Epithelial cell of proximal tubule (primary cell): ENCODE results near the gene ARHGEF16. TPM values are rescaled to one million over a fixed set of nuclear protein-coding genes. Genes with fewer than 3 reads are reported as not detected.

ENCODE experiments used
- DNase-seq: peaks from one replicate; pipeline ENCODE4 v3.0.0-alpha.2; 2011; ENCODE audit warnings: low read depth
- H3K4me3 ChIP-seq: 2 replicates; pipeline ENCODE4 v1.5.1; 2011; ENCODE audit warnings: low read depth, mild to moderate bottlenecking, low read length
- total RNA-seq: library from RNA; depleted of rRNA; stranded (reverse); fragments of >200 nt; gene quantifications from 2 replicates; pipeline ENCODE4 v1.2.3, GENCODE V29; 2015
- TF ChIP-seq, protein P1 (sequence below): conservative IDR thresholded peaks from 2 replicates; pipeline ENCODE4 v1.5.1; 2012; ENCODE audit warnings: low read depth, mild to moderate bottlenecking, low read length

ARHGEF16 gene
- total RNA-seq, 1 donor from 2014 or later = 36.6 TPM

DNA sequence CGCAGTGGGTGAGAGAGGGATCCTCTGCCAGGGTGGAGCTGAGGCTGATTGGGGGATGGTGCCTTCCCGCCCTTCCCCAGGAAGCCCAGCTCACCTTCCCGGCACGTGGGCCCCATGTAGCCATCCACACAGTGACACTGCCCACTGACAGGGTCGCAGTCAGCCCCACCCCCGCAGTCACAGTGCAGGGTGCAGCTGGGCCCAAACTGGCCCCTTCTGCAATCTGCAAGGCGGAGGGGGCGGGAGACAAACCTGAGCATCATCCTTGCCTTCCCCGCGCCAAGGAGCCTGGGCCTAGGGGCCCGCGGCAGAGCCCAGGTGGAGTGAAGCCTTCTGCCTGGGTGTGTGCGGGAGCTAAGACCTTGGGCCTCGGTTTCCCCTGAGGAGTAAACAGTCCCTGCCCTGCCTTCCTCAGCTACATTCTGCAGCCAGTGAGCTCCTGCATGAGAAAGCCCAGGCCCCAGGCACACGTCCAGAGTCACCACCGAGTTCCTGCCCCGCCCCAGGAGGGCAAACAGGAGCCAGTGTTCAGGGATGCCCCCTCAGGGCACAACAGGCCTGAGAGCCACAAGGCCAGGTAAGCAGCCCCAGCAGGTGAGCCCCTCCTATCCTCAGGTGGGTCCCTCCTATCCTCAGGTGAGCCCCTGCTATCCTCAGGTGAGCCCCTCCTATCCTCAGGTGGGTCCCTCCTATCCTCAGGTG, 38.2 kb downstream of the ARHGEF16 start:
- TF ChIP-seq, protein P1, sequence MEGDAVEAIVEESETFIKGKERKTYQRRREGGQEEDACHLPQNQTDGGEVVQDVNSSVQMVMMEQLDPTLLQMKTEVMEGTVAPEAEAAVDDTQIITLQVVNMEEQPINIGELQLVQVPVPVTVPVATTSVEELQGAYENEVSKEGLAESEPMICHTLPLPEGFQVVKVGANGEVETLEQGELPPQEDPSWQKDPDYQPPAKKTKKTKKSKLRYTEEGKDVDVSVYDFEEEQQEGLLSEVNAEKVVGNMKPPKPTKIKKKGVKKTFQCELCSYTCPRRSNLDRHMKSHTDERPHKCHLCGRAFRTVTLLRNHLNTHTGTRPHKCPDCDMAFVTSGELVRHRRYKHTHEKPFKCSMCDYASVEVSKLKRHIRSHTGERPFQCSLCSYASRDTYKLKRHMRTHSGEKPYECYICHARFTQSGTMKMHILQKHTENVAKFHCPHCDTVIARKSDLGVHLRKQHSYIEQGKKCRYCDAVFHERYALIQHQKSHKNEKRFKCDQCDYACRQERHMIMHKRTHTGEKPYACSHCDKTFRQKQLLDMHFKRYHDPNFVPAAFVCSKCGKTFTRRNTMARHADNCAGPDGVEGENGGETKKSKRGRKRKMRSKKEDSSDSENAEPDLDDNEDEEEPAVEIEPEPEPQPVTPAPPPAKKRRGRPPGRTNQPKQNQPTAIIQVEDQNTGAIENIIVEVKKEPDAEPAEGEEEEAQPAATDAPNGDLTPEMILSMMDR = no peak
- no peak for DNase-seq
- H3K4me3 ChIP-seq = no peak overlapping the region

DNA sequence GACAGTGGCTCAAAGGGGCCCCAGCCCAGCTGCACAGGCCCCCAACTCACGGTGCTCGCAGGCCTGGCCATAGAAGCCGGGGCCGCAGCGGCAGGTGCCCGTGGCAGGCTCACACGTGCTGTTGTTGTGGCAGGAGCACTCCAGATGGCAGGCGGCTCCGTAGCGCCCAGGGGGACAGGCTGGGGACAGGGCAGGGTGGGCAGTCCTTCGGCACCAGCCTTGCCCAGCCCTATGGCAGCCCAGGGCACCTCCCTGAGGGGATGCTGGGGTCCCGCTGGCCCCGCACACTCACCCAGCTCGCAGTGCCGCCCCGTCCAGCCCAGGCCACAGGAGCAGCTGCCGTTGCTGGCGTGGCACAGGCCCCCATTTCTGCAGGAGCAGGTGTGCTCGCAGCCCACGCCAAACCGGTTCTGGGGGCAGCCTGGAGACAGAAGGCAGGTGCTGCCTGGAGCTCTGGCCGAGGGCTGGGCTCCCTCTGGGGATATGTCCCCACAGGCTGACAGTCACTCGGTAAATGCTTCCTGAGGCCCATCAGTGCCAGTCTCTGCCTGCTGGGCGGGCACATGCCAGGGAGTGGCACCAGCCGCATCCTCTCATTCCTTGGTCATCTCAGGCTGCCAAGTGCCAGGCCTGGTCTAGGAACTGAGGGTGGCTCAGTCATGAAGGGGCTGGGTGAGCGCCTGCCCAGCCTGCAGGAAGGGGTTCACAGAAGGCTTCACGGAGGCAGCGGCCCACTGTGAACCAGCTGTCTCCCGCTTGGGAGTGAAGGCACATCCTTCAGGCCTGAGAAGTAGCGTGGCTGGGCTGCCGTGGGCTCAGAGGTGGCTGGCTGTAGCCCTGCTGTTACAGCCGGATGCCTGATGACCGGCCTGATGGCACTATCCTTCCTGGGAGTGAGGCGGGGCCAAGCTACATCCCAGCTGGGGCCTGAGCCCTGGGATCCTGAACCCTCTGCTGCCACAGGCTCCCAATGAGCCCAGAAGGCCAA, 40.1 kb downstream of the ARHGEF16 start:
- H3K4me3 ChIP-seq = no peak overlapping the region
- no peak for DNase-seq
- TF ChIP-seq, protein P1 = no peak

DNA sequence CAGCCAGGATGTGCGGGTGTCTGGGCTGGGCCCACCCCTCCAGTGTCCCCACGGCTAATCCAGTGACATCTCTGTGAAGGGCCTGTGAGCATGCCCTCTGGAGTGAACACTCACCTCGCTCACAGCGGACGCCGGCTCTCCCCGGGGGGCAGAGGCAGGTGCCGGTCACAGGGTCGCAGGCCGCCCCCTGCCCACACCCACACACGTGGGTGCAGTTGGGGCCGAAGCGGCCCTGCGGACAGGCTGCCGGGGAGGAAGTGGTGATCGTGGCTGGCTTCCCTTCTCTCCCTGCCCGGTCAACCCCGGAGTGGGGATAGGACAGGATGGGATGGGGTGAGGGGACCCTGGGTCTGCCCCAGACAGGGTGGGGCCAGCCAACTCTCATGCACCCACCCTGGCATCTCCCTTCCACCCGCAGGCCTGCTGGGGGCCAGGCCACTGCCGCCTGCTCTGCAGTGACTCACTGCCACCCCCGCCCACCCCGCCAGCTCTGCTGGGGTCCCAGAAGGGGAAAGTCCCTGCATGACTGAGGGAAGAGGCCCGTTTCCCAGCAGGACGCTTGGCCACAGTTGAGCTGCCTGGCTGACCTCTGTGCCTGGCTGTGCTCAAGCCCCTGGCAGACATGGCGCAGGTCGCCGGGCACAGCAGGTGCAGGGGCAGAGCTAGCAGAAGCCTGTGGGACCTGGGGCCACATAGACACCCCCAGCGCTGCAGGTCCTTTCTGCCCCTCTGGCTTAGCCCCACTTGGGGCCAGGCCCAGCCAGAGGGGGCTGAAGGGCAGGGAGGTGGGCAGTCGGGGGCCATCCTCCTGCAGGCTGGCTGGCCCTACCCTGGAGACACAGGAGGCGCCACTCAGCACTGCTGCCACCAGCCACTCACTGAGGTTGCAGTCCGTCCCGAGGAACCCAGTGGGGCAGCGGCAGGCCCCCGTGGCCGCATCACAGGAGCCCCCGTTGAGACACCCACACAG, 41.6 kb downstream of the ARHGEF16 start:
- DNase-seq = no peak
- TF ChIP-seq, protein P1 = no peak

GRCh38 chr1:3496916-3497315, 42.5 kb downstream of the ARHGEF16 start:
- H3K4me3 ChIP-seq = no peak overlapping the region
- DNase-seq = no peak
- TF ChIP-seq, protein P1 = no peak

More for the DNA sequence above, 41.6 kb downstream of the ARHGEF16 start:
- no peak overlapping the region for H3K4me3 ChIP-seq

GRCh38 chr1:3497521-3497920, 43.1 kb downstream of the ARHGEF16 start:
- TF ChIP-seq, protein P1 = no peak
- DNase-seq = no peak
- H3K4me3 ChIP-seq = no peak overlapping the region

DNA sequence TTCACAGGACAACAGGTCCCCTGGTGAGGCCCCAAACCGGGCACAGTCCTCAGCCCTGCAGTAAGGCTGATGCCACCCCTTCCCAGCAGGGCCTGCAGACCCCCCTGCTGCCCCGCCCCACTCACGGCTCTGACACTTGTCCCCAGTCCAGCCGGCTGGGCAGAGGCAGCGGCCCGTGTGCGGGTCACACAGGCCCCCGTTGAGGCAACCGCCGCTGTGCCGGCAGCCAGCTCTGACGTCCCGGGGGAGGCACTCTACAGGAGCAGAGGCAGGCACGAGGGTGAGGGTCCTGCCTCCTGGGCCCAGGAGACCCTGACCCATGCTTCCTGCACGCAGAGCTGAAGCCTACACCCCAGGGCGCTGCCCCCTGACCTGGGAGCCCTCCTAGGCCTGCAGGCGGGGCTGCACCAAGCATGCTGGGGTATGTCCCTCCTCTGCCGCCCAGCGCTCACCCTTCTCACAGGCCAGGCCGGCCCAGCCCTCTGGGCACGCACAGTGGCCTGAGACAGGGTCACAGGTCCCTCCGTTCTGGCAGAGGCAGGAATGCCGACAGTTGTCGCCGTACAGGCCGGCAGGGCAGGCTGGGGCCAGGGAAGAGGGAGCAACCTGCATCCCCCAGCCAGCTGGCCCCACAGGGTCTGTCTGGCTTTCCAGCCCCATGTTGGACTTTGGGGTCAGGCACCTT, 43.9 kb downstream of the ARHGEF16 start:
- DNase-seq = no peak
- TF ChIP-seq, protein P1 = no peak

More for the DNA sequence above, 43.9 kb downstream of the ARHGEF16 start:
- no peak overlapping the region for H3K4me3 ChIP-seq
